Ureter (tissue), 1 donor: ENCODE data around the gene DIO2. TPM values are rescaled to one million over a fixed set of nuclear protein-coding genes. Genes with fewer than 3 reads are reported as not detected.

Experiments used
- DNase-seq: peaks from one replicate; pipeline ENCODE4 v3.0.0-alpha.2; 2020; ENCODE audit warnings: low spot score
- total RNA-seq: library from RNA; stranded (reverse); gene quantifications from one replicate; pipeline ENCODE4 v1.2.4, GENCODE V29; 2023
- donor health status: DM: yes; HTN: yes; CAD: no.

DIO2 gene
- total RNA-seq, 1 donor from 2014 or later: 4.8 TPM

DNA sequence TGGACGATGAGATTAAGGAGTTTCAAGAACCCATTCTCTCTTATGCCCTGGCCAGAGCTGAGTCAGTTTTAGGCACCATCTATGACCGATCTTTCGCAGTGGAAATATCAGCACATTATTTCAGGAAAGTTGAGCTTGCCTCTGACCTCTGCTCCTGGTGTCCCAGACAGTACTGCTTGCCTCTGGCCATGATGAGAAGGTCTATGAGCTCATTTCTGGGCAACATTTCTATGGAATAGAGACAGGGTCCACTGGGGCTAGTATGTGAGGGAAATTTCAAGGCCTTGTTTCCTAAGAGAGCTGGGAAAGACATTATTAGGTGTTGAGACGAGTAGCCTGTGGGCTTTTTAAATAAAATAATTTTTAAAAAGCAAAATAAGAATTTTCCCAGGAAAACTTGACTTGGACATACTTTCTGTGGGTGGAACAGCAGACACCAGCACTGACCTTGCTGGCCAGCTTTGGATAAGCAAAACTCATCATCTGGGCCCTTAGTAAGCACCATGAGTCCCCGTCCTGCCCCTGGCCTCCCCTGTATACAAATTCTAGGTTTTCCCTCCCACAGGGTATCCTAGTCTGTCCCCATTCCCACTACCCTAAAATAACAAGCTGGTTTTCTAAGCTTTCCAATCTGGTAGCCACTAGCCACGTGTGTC is 43.4 kb downstream of the DIO2 start:
- DNase-seq: no peak

GRCh38 chr14:80164991-80165721 is 46.1 kb downstream of the DIO2 start:
- DNase-seq: no peak

- no peak for DNase-seq
Measured at GRCh38 chr14:80152763-80153162, 58.5 kb downstream of the DIO2 start.

DNA sequence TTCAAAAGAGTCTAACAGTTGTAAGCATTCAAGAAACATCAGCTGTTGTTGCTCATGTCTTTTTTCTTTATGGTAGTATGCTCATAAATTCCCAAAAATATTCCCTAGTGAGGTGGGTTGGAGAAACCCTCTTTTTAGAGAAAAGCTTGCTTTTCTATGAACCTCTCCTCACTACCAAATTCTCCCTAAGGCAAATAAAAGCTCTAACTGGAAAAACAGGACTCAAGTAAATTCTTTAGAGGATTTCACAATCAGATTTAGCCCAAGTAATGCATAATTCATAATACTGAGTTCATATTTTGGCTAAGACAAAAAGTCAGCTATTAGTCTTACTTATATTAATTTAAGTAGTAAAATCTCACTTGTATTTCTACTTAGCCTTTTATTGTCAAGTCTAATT is 59.1 kb downstream of the DIO2 start:
- no peak for DNase-seq

GRCh38 chr14:80150301-80150700 is 61.0 kb downstream of the DIO2 start:
- DNase-seq: no peak
